Astrocyte (in vitro differentiated cells and primary cell): ENCODE data around the gene PPP2R2C. TPM values are rescaled to one million over a fixed set of nuclear protein-coding genes. Genes with fewer than 3 reads are reported as not detected.

ENCODE experiments used
- DNase-seq: peaks from one replicate; pipeline ENCODE4 v3.0.0-alpha.2; 2010; ENCODE audit warnings: low read depth
- FAIRE-seq: peaks from 2 replicates; lab custom pipeline; 2011; peaks lifted over from hg19 to GRCh38; lab: Jason Lieb, UNC
- H2AFZ ChIP-seq: 2 replicates; pipeline ENCODE4 v1.6.0; 2012; ENCODE audit warnings: low read depth, low read length, inconsistent platforms
- H3K27ac ChIP-seq: 2 replicates; pipeline ENCODE4 v1.5.1; 2011; ENCODE audit warnings: low read depth, low read length, inconsistent platforms
- H3K27me3 ChIP-seq: 2 replicates; pipeline ENCODE4 v1.6.0; 2011; ENCODE audit warnings: low read length, inconsistent platforms; ENCODE audit not compliant: insufficient read depth
- H3K36me3 ChIP-seq: 2 replicates; pipeline ENCODE4 v1.5.1; 2011; ENCODE audit warnings: low read length, inconsistent platforms; ENCODE audit not compliant: insufficient read depth
- H3K4me1 ChIP-seq: 2 replicates; pipeline ENCODE4 v1.5.1; 2011; ENCODE audit warnings: low read length, inconsistent platforms; ENCODE audit not compliant: insufficient read depth
- H3K4me2 ChIP-seq: 2 replicates; pipeline ENCODE4 v1.6.0; 2012; ENCODE audit warnings: low read length, inconsistent platforms
- H3K4me3 ChIP-seq: 2 replicates; pipeline ENCODE4 v1.5.1; 2011; ENCODE audit warnings: low read depth, mild to moderate bottlenecking, low read length, inconsistent platforms; ENCODE audit not compliant: insufficient read depth
- H3K79me2 ChIP-seq: 2 replicates; pipeline ENCODE4 v1.6.0; 2012; ENCODE audit warnings: mild to moderate bottlenecking, low read length, inconsistent platforms; ENCODE audit not compliant: insufficient read depth
- H3K9ac ChIP-seq: 2 replicates; pipeline ENCODE4 v1.6.0; 2012; ENCODE audit warnings: mild to moderate bottlenecking, low read length, inconsistent platforms
- H3K9me3 ChIP-seq: 2 replicates; pipeline ENCODE4 v1.5.1; 2012; ENCODE audit warnings: low read depth, mild to moderate bottlenecking, low read length, inconsistent platforms; ENCODE audit not compliant: insufficient read depth
- H4K20me1 ChIP-seq: 2 replicates; pipeline ENCODE4 v1.6.0; 2012; ENCODE audit warnings: low read length, inconsistent platforms; ENCODE audit not compliant: insufficient read depth
- H3K27ac Mint-ChIP-seq: one replicate; pipeline ENCODE4 v1.8.0; 2021; ENCODE audit warnings: mild to moderate bottlenecking, mixed read lengths; ENCODE audit not compliant: unreplicated experiment
- H3K27me3 Mint-ChIP-seq: one replicate; pipeline ENCODE4 v1.8.0; 2021; ENCODE audit warnings: low read depth, mixed read lengths; ENCODE audit not compliant: unreplicated experiment
- H3K36me3 Mint-ChIP-seq: one replicate; pipeline ENCODE4 v1.8.0; 2021; ENCODE audit warnings: low read depth, mixed read lengths; ENCODE audit not compliant: unreplicated experiment
- H3K4me1 Mint-ChIP-seq: one replicate; pipeline ENCODE4 v1.8.0; 2021; ENCODE audit warnings: low read depth, mixed read lengths; ENCODE audit not compliant: unreplicated experiment
- H3K4me3 Mint-ChIP-seq: one replicate; pipeline ENCODE4 v1.8.0; 2021; ENCODE audit warnings: mild to moderate bottlenecking, moderate library complexity, mixed read lengths; ENCODE audit not compliant: unreplicated experiment
- H3K9me3 Mint-ChIP-seq: one replicate; pipeline ENCODE4 v1.8.0; 2021; ENCODE audit warnings: mild to moderate bottlenecking, mixed read lengths; ENCODE audit not compliant: unreplicated experiment
- EZH2 ChIP-seq: IDR thresholded peaks from 2 replicates; pipeline ENCODE4 v1.6.1; 2012; ENCODE audit warnings: mild to moderate bottlenecking, low read length, inconsistent platforms; ENCODE audit not compliant: insufficient read depth
- total RNA-seq: library from RNA; stranded (reverse); gene quantifications from 2 replicates; pipeline ENCODE4 v1.2.1, GENCODE V29; 2021
- TF ChIP-seq, protein P1 (sequence below): IDR thresholded peaks from 2 replicates; pipeline ENCODE4 v1.5.1; 2011; ENCODE audit warnings: low read depth, mild to moderate bottlenecking, inconsistent platforms, low read length, moderate library complexity; ENCODE audit not compliant: insufficient read depth

Gene PPP2R2C
- total RNA-seq, 1 donor from 2014 or later, result 1.1 TPM

DNA sequence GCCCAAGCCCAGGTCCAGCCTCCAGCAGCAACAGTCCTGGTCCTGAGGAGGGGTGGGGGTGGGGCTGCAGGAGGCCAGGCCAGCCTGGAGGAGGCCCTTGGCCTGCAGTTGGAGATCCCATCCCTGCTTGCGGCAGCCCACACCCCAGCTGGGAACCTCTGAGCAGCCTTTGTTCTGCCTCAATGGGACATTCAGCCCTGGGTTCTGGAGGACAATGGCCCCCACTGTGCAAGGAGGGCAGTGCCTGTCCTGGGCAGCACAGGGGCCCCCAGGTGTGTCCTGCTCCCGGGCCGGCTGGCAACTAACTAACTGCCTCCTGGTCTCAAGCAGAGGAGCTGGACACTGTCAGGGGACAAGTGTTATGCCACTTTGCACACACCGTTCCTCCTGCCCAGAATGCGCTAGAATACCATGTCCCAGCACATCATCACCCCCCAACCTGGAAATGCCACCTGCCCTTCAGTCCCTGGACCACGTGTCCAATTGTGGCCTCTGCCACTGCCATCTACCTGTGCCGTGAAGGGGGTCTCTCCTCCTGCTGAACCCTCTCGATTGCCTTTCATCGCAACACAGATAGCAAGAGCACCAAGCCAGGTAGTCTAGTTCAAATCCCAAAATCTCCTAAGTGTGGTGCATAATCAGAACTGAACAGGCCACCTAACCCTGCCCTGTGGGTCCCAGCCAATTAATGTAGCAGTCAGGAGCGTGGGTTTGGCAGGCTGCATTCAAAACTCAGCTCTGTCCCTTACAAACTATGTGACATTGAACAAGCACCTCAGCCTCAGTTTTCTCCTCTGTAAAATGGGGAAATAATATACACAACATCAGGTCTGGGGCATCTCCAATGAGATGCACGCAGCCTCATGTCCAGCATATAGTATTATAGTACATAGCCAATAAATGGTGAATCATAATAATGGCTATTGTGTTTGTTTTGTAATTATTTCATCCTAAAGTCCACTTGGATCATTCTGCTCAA, 8.8 kb downstream of the PPP2R2C start:
- Histone ChIP-seq H3K36me3 (no peaks in the 10 kb centered on the region), H4K20me1 (no peaks in the 10 kb centered on the region), H3K9me3 (no peaks in the 10 kb centered on the region), H3K27me3 (peaks cover 20% of the 10 kb centered on the region), H3K9ac (no peak overlapping the region), H2AFZ (no peak overlapping the region), H3K4me2 (no peak overlapping the region), H3K27ac (no peak overlapping the region), H3K4me3 (no peak overlapping the region), H3K79me2 (no peaks in the 10 kb centered on the region), H3K4me1 (no peaks in the 10 kb centered on the region)
- Mint-ChIP-seq H3K27me3 (peaks cover 47% of the 10 kb centered on the region), H3K4me3 (no peak overlapping the region), H3K9me3 (peaks cover 1% of the 10 kb centered on the region), H3K27ac (no peak overlapping the region), H3K4me1 (no peaks in the 10 kb centered on the region), H3K36me3 (no peaks in the 10 kb centered on the region)
- FAIRE-seq, result no peak
- TF ChIP-seq EZH2, result no peak
- TF ChIP-seq, protein P1, sequence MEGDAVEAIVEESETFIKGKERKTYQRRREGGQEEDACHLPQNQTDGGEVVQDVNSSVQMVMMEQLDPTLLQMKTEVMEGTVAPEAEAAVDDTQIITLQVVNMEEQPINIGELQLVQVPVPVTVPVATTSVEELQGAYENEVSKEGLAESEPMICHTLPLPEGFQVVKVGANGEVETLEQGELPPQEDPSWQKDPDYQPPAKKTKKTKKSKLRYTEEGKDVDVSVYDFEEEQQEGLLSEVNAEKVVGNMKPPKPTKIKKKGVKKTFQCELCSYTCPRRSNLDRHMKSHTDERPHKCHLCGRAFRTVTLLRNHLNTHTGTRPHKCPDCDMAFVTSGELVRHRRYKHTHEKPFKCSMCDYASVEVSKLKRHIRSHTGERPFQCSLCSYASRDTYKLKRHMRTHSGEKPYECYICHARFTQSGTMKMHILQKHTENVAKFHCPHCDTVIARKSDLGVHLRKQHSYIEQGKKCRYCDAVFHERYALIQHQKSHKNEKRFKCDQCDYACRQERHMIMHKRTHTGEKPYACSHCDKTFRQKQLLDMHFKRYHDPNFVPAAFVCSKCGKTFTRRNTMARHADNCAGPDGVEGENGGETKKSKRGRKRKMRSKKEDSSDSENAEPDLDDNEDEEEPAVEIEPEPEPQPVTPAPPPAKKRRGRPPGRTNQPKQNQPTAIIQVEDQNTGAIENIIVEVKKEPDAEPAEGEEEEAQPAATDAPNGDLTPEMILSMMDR, result no peak
- no peak for DNase-seq

DNA sequence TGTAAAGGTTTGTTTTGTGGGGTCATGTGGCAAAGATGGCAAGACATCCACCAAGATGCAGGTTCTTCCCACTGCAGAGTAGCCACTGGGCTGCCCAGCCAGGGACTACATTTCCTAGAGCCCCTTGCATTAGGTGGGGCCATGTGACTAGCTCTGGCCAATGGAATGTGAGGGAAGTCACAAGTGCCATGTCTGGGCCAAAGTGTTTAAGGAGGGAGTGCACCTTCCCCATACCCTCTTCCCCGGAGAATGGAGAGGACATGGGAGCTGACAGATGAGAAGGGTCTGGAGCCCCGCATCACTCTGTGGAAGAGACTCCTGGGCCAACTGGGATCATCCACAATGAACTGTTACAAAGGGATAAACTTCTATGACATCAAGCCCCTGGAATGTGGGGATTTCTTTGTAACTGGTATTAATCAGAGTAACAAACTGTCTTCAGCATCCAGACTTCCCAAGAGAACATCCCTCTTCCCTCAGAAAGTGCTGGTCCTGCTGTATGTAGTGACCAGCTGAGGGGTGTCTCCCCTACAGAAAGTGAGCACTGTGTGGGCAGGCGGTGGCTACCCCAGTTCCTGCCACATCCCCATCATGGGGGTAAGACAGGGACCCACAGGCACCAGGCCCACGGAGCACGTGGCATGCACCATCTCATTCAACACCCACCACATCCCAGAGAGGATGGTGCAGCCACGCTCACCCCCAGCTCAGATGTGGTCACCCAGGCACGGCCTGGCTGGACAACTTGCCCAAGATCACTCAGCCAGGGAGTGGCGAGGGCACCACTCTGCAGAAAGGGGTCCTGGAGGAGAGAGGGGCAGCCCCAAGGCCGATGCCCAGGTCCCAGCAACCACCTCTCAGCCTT, 10.9 kb downstream of the PPP2R2C start:
- Histone ChIP-seq H3K36me3 (no peaks in the 10 kb centered on the region), H3K9me3 (no peaks in the 10 kb centered on the region), H3K4me1 (no peaks in the 10 kb centered on the region), H3K9ac (no peak overlapping the region), H3K27ac (no peak overlapping the region), H4K20me1 (no peaks in the 10 kb centered on the region), H3K79me2 (no peaks in the 10 kb centered on the region), H3K4me3 (no peak overlapping the region), H3K4me2 (no peak overlapping the region), H3K27me3 (peaks cover 6% of the 10 kb centered on the region), H2AFZ (no peak overlapping the region)
- FAIRE-seq, result no peak
- TF ChIP-seq, protein P1, result no peak
- no peak for TF ChIP-seq EZH2
- Mint-ChIP-seq H3K4me1 (no peaks in the 10 kb centered on the region), H3K9me3 (peaks cover 2% of the 10 kb centered on the region), H3K27me3 (peaks cover 33% of the 10 kb centered on the region), H3K4me3 (no peak overlapping the region), H3K36me3 (no peaks in the 10 kb centered on the region), H3K27ac (no peak overlapping the region)
- DNase-seq, result no peak
